Panc1 (cell line): ENCODE data around the gene SPPL2C. TPM values are rescaled to one million over a fixed set of nuclear protein-coding genes. Genes with fewer than 3 reads are reported as not detected.

Experiments
- ATAC-seq: fragments of 200-7000 bp; cut with Tn5 transposase; 2 replicates; pipeline ENCODE4 v1.9.1; 2020; ENCODE audit warnings: mild to moderate bottlenecking, moderate library complexity
- BruUV-seq: library from RNA; stranded (reverse); fragments of 400-500 nt; replicated peaks from 2 replicates; lab custom pipeline; 2021; lab: Mats Ljungman, UMichigan
- CTCF ChIA-PET: fragments of 300-600 bp; sonication (Branson Sonifier 250); formaldehyde crosslinking; loops from one replicate; lab custom pipeline; 2022; ENCODE audit warnings: antibody characterized with exemption; lab: Charles Lee
- POLR2A ChIA-PET: fragments of 300-600 bp; sonication (Branson Sonifier 250); formaldehyde crosslinking; loops from one replicate; lab custom pipeline; 2022; ENCODE audit warnings: antibody characterized with exemption; lab: Charles Lee
- DNase-seq: peaks from one replicate; pipeline ENCODE4 v3.0.0-alpha.2; 2010; ENCODE audit warnings: low read depth, low spot score
- H3K27ac ChIP-seq: 2 replicates; pipeline ENCODE4 v1.5.1; 2011; ENCODE audit warnings: mild to moderate bottlenecking, low read length, inconsistent platforms
- H3K27me3 ChIP-seq: fragments of 200-500 bp; sonication (Bioruptor generic); 2 replicates; pipeline ENCODE4 v1.6.0; 2014; ENCODE audit warnings: low read length, inconsistent platforms; ENCODE audit not compliant: control insufficient read depth, insufficient read depth
- H3K36me3 ChIP-seq: fragments of 200-500 bp; sonication (Bioruptor generic); 2 replicates; pipeline ENCODE4 v1.5.1; 2014; ENCODE audit warnings: inconsistent platforms, mild to moderate bottlenecking, low read length, moderate library complexity; ENCODE audit not compliant: control insufficient read depth, insufficient read depth
- H3K4me1 ChIP-seq: 2 replicates; pipeline ENCODE4 v1.5.1; 2011; ENCODE audit warnings: inconsistent platforms, mild to moderate bottlenecking, low read length, moderate library complexity; ENCODE audit not compliant: control insufficient read depth, insufficient read depth
- H3K4me3 ChIP-seq, 2 experiments: 2 replicates each; pipeline ENCODE4 v1.5.1; 2011 to 2012; ENCODE audit warnings: low read depth in 2 of 2, low read length in 2 of 2, mild to moderate bottlenecking in 2 of 2, inconsistent platforms in 1 of 2, moderate library complexity in 1 of 2
- H3K9me3 ChIP-seq: fragments of 200-500 bp; sonication (Bioruptor generic); 2 replicates; pipeline ENCODE4 v1.5.1; 2014; ENCODE audit warnings: low read depth, mild to moderate bottlenecking, inconsistent platforms, low read length, moderate library complexity; ENCODE audit not compliant: control insufficient read depth, insufficient read depth
- POLR2AphosphoS5 ChIP-seq: IDR thresholded peaks from 2 replicates; pipeline ENCODE4 v1.6.1; 2012; ENCODE audit warnings: mild to moderate bottlenecking, low read depth, low read length, moderate library complexity
- SIN3A ChIP-seq: IDR thresholded peaks from 2 replicates; pipeline ENCODE4 v1.6.1; 2012; ENCODE audit warnings: low read depth, mild to moderate bottlenecking, low read length, moderate library complexity, borderline replicate concordance; ENCODE audit not compliant: insufficient read depth
- TCF7L2 ChIP-seq: IDR thresholded peaks from 2 replicates; pipeline ENCODE4 v1.6.1; 2011; ENCODE audit warnings: mild to moderate bottlenecking, low read depth, low read length, inconsistent platforms
- in situ Hi-C: cut with HindIII; loops from 2 replicates; pipeline ENCODE4 v1.10.0; 2016; ENCODE audit warnings: low sequenced_read_pairs, low pct_unique_long_range_greater_than_20kb
- intact Hi-C: fragments of 100-400 bp; cut with micrococcal nuclease; formaldehyde crosslinking; loops from one replicate; pipeline ENCODE4 v1.10.0; 2022; ENCODE audit not compliant: unreplicated experiment
- total RNA-seq: library from RNA; stranded (reverse); gene quantifications from one replicate; pipeline ENCODE4 v1.2.1, GENCODE V29; 2021; ENCODE audit not compliant: unreplicated experiment
- TF ChIP-seq, protein P1 (sequence below), 2 experiments: IDR thresholded peaks; 2 replicates each; pipeline ENCODE4 v1.6.1; 2011 to 2012; ENCODE audit warnings: low read depth in 2 of 2, control low read depth in 1 of 2, low read length in 1 of 2, mild to moderate bottlenecking in 1 of 2, moderate library complexity in 1 of 2; ENCODE audit not compliant: insufficient read depth in 1 of 2
- TF ChIP-seq, protein P2 (sequence below): fragments of 450-650 bp; IDR thresholded peaks from 2 replicates; pipeline ENCODE4 v1.5.1; 2017; ENCODE audit warnings: mild to moderate bottlenecking

SPPL2C gene
- total RNA-seq, 1 experiment from 2014 or later: not detected

DNA sequence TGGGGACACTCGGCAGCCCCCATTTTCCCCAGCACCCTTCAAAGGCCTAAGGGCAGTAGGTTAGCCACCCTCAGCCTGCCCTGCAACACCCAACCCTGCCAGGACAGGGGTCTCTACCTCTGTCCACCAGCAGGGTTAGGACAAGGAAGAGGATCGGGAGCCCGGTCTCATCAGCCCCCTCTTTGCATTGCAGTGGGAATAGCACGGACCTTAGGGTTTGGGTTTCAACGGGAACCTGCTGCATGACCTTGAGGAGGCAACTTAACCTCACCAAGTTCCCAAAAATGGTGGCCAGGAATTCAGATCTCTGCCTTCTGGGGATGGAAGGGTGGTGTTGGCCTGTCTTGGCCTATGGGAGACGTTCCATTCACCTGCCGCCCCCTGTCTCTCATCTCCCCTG, 20.2 kb upstream of the SPPL2C start:
- Histone ChIP-seq H3K27me3 (no peaks in the 10 kb centered on the region), H3K4me3 (no peak overlapping the region), H3K27ac (no peak overlapping the region), H3K36me3 (no peaks in the 10 kb centered on the region), H3K9me3 (no peaks in the 10 kb centered on the region), H3K4me1 (no peaks in the 10 kb centered on the region)
- ChIA-PET CTCF (no interaction called here), POLR2A (no interaction called here)
- ATAC-seq (no peak), DNase-seq (no peak)
- BruUV-seq: no TSS peak
- intact Hi-C loops: no loop called here
- no peak for TF ChIP-seq POLR2AphosphoS5
- TF ChIP-seq SIN3A: no peak
- TF ChIP-seq, protein P1, sequence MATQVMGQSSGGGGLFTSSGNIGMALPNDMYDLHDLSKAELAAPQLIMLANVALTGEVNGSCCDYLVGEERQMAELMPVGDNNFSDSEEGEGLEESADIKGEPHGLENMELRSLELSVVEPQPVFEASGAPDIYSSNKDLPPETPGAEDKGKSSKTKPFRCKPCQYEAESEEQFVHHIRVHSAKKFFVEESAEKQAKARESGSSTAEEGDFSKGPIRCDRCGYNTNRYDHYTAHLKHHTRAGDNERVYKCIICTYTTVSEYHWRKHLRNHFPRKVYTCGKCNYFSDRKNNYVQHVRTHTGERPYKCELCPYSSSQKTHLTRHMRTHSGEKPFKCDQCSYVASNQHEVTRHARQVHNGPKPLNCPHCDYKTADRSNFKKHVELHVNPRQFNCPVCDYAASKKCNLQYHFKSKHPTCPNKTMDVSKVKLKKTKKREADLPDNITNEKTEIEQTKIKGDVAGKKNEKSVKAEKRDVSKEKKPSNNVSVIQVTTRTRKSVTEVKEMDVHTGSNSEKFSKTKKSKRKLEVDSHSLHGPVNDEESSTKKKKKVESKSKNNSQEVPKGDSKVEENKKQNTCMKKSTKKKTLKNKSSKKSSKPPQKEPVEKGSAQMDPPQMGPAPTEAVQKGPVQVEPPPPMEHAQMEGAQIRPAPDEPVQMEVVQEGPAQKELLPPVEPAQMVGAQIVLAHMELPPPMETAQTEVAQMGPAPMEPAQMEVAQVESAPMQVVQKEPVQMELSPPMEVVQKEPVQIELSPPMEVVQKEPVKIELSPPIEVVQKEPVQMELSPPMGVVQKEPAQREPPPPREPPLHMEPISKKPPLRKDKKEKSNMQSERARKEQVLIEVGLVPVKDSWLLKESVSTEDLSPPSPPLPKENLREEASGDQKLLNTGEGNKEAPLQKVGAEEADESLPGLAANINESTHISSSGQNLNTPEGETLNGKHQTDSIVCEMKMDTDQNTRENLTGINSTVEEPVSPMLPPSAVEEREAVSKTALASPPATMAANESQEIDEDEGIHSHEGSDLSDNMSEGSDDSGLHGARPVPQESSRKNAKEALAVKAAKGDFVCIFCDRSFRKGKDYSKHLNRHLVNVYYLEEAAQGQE (IDR thresholded peaks at IDR 0.05; ENCODE audit: insufficient read depth in 1 of 2, low read depth in 2 of 2, low read length in 1 of 2): no peak
- no peak for TF ChIP-seq TCF7L2
- TF ChIP-seq, protein P2, sequence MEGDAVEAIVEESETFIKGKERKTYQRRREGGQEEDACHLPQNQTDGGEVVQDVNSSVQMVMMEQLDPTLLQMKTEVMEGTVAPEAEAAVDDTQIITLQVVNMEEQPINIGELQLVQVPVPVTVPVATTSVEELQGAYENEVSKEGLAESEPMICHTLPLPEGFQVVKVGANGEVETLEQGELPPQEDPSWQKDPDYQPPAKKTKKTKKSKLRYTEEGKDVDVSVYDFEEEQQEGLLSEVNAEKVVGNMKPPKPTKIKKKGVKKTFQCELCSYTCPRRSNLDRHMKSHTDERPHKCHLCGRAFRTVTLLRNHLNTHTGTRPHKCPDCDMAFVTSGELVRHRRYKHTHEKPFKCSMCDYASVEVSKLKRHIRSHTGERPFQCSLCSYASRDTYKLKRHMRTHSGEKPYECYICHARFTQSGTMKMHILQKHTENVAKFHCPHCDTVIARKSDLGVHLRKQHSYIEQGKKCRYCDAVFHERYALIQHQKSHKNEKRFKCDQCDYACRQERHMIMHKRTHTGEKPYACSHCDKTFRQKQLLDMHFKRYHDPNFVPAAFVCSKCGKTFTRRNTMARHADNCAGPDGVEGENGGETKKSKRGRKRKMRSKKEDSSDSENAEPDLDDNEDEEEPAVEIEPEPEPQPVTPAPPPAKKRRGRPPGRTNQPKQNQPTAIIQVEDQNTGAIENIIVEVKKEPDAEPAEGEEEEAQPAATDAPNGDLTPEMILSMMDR: no peak
- in situ Hi-C loops: no loop called here

- Histone ChIP-seq H3K36me3 (no peaks in the 10 kb centered on the region), H3K4me1 (no peaks in the 10 kb centered on the region), H3K9me3 (no peaks in the 10 kb centered on the region), H3K27ac (no peak overlapping the region), H3K4me3 (no peak overlapping the region), H3K27me3 (no peaks in the 10 kb centered on the region)
- CTCF ChIA-PET: no interaction called here
- in situ Hi-C loops: no loop called here
- TF ChIP-seq POLR2AphosphoS5: no peak
- TF ChIP-seq, protein P1 (IDR thresholded peaks at IDR 0.05; ENCODE audit: insufficient read depth in 1 of 2, low read depth in 2 of 2, low read length in 1 of 2): no peak
- TF ChIP-seq TCF7L2: no peak
- TF ChIP-seq, protein P2: no peak
- no peak for TF ChIP-seq SIN3A
- ATAC-seq (no peak), DNase-seq (no peak)
- intact Hi-C loops: no loop called here
- BruUV-seq: no TSS peak
- POLR2A ChIA-PET: no interaction called here
Observed at GRCh38 chr17:45824901-45825492, 19.7 kb upstream of the SPPL2C start.
